ENCODE measurements around the gene DRGX.

The DRGX gene

DNA sequence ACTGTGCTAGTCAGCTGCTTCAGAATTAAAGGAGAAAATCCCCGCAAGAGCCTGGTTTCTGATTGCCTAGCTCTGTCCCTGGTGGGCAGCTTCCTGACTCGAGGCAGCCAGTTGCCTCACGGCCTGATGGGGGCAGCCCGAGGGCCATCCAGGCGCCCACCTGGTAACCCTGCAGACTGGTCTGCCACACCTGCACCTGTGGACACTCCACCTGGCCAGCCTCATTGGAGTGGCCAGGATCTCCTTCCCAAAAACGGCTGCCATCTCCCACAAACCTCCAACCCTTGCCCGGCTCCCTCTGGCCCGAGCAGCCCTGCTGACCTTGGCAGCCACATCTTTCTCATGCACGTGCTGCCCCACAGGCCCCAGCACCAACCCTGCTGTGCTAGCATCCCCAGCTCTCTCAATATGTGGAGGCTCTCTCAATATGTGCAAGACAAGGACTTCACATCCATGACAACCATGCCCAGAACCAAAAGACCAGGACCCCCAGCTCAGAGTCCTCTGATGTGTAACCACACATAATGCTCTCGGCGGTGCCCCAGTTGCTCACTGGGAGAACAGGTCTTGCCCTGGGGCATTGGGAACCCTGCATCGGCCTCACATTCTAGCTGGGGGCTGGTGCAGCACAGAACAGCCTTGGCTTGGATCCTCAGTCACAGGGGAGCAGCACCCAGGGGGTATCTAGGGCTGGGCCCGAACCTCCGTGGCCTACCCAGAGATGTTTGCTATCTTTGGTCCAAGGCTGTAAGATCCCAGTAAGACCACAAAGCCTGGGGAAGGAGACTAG is 14.6 kb downstream of the DRGX start:
- no peak for DNase-seq

DNA sequence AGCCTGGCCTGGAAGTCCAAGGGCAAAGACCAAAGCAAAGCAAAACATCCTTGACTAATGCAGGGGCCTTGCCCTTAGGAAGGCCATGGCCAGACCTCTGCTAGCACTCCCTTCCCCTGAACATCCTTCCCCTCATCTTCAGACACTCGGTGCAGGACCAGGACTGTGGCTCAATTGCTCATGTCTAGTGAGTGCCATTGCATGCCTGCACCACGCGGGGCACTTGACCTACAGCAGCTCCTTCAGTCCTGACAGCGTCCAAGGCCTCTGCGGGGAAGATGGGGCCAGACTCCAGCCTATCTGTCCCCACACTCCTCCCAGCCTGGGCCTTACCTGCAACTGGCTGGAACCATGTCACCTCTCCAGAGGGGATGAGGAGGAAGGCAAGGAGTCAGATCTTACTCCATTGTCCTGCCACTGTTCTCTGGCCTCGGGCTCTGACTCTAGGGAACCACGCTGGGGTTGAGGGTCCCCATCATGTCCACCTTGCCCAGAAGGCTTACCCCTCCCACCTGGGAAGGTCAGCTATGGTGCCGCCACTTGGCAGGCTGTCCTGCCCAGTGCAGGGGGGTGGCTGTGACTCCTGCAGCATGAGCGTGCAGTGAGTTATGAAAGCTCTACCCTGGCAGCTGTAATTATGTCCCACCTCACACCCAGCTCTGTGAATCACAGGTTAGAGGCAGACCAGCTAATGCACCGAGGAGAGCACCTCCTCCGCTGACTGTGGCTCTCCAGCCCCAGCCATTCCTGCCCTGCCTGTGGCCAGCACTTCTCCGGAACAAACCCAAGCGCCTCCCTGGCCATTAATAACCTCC is 16.1 kb downstream of the DRGX start:
- no peak for DNase-seq

DNA sequence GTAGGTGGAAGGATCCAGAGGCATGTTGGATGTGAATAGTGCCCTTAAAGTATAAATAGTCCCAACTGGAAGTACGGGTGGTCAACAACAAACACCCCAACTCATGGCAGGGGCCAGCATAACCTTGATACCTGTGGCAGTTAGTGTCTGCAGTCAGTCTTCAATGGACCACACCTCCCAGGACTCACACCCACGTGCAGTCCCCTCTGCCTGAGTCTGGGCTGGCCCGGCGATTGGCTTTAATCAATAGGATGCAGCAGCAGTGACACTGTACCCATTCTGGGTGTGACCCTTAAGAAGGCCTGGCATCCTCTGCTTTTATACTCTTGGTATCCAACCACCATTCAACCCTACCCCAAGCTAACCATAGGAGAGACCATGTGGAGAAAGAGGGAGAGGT is 18.6 kb downstream of the DRGX start:
- DNase-seq: no peak

DNA sequence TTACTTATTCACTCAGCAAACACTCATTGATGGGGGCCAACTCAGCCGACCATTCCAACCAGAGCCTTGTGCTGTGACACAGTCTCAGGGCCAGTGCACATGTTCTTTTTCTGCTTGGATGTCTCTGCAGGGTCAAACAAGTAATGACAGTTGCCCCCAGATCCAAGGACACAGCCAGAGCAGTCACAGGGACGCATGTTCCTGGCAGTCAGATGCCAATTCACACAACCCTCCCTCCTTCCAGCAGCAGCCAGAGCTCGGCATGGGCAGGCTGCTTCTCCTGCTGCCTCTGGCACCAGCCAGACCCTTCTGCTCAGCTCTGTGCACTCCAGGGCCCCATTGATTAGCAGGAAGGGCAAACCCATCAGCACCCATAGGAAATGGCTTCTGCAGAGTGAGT is 20.3 kb downstream of the DRGX start:
- DNase-seq: no peak

DNA sequence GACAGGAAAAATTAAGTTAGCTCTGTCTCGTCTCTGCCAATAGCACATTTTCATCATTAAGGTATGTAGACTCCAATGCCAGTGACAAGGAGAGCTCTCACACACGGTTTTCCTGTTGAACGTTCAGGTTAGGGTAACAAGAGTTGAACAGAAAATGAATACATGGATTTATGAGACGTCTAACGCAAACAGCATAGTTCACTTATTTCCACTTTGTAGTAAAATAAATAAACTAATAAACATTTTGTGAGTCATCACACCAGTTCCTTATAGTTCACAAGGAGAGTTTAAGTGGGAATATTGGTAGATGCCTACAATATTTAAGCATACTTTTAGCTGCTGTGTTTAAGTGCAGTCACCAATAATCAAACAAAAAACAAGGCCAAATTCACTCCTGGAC is 21.1 kb downstream of the DRGX start:
- no peak for DNase-seq

DNA sequence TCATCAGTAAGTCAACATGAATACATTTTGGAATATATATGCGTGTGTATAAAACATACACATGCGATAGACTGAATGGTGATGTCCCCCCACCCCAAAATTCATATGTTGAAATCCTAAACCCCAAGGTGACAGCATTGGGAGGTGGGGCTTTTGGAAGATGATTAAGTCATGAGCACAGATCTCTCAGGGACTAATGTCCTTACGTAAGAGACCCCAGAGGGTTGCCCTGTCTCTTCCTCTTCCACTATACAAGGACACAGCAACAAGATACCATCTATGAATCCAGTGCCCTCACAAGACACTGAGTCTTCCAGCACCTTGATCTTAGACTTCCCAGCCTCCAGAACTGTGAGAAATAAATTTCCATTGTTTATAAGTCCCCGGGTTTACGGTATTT is 22.5 kb downstream of the DRGX start:
- no peak for DNase-seq

DNA sequence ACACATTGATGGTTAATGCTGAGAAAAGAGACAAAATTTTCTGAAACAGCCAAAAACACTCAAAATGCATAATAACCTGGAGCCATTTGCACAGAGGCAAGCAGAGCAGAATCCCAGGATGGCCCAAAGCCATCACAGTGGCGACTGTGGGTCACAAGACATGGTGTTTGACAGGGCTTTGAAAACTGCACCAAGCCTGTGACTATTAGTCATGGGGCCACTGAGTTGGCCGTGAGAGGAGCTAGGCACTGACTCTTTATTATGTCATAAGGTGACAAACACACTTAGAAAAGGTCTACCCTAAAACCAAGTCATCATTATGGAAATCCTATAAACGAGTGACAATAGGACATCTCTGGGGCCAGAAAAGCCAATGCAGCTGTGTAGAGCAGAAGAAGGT is 23.9 kb downstream of the DRGX start:
- no peak for DNase-seq

DNA sequence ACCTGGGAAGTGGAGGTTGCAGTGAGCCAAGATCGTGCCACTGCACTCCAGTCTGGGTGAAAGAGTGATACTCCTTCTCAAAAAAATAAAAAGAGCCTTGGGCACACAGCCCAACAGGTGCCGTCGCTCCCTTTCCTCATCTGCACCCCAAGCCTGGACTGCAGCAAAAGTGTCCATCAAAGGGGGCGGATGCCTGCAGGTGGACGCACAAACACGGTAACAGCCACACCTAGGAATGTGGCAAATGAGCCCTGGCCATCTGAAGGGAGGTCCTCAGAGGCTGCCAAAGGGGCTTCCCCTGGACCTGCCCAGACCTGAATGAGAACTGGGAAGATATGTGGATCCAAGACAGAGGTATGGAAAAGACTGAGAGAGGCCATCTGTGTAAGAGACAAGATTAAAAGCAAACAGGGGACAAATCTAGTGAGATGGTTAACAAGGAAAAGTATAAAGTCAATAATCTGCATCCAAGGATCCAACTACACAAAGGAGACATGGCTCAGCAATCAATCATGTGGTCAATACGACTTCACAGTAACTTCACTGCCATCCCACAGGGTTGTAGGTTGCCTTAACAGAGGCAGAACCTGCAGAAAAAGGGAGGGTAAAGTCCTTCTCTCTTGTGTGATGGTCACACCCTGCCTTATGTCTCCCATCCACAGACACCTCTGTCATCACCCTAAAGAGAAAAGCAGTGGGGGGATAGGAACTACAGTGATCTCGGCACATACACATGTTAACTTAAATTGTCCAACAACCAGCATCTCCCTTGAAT is 25.4 kb downstream of the DRGX start:
- no peak for DNase-seq

DNA sequence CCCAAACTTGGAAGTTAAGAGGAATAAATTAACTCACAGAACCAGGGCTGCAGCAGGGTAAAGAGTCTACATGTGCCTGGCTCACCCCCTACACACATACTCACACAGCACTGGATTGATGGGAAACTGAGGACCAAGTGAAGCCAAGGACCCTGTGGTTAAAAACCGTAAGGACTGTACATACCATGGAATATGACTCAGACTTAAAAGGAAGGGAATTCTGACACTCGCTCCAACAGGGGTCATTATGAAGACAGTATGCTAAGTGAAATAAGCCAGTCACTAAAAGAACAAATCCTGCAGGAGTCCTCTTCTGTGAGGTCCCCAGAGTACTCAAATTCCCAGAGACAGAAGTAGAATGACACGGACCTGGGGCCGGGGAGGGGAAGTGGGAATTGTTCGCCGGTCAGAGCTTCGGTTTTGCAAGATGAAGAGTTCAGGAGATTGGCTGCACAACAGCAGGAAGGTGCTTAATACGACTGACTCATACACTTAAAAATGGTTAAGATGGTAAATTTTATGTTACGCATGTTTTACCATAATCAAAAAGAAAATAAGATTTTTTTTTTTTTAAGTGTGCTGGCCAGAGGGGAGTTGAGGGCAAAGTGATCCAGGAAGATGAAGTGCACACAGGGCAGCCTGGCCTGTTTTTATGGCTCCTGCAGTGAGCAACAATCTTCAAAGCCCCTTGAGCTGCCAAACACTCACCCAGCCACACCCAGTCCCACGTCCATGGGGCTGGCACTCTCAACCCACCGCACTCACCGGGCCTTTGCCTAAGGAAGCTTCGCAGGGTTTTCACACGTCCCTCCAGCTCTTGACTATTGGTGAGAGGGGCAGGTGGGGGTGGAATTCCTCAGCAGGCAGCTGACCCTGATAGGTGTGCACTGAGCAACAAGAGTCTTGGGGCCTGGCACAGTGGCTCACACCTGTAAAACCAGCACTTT is 26.4 kb downstream of the DRGX start:
- DNase-seq: no peak

DNA sequence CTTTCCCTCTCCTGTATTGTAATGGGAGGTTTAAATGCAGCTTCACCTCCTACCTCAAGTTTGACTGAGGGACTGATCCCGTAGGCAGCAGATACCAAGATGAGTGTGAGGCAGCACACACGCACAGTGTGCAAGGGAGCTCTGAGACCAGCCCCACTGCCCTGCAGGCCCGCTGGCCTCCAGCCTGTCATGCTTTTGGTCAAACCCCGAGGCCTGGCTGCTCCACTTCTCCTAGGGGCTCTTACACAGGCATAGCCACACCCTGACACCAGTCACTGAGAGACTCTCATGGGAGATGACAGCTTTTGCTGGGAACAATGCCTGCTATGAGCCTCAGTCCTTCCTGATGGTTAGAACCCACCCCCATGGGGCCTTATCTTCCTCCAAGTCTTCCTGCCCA is 27.6 kb downstream of the DRGX start:
- DNase-seq: no peak

DNA sequence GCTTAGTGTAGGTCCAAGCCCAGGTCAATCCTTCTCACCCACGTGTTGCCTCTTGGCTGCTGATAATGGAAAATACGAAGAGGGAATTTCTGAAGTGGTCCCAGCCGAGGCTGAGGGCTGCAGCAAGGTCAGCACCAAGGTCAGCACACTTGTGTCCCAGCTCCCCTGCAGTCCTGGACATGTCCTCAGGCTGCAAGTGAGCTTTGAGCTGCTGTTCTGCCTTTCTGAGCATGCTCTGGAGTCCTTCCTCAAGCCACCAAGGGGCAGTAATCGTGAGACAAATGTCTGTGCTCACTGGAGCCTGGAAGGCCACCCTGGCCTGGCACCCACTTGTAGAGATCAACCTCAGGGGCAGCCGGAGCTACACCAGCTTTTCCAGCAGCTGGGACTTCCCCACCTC is 28.3 kb downstream of the DRGX start:
- DNase-seq: no peak

DNA sequence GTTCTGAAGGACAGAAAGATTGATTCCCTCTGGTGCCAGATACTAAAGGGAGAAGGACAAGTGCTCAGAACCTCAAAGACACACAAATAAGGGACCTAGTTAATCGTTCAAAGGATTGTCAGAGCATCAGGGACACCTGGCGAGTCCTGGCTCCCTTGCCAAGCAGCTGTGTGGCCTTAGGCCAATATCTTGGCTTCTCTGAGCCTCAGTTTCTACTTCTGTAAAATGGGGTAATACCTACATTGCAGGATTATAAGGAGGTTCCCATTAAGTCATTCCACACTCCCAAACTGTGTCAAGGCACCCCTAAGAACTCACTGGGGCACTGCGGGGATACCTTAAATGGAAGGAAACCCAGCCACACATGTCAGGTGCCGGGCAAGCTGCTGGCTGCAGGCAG is 29.4 kb downstream of the DRGX start:
- DNase-seq: no peak

DNA sequence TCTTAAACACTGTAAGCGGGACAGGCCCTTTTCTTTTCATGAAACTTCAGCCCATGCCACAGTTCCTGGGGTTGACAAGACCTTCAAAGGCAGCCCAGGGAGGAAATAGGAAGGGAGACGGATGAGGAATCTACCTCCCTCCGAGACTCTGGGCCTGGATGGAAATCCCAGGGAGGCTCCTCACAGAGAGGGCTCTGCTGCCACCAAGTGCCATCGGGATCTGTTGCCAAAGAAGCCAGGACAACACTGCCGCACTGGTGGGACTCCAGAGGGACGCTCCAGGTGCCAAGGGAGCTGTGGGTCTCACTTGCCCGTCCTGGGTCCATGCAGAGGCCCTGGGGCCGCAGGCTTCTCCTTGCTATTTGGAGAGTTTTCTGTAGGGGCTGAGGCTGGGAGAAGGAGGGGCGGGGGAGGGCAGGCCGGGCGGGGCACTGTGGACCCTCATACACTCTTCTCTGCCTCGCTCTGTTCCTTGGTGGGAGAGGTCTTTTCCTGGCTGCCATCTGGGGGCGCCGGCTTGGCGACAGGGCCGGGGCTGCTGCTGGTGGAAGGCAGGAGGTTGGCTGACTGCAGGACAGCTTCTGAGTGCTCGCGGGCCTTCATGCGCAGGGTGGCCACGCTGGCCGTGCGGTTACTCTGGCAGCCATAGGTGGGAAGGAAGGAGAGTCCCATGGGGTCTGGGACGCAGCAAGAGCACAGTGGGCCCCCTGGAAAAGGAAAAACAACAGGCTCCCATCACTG is 30.0 kb downstream of the DRGX start:
- DNase-seq: no peak

DNA sequence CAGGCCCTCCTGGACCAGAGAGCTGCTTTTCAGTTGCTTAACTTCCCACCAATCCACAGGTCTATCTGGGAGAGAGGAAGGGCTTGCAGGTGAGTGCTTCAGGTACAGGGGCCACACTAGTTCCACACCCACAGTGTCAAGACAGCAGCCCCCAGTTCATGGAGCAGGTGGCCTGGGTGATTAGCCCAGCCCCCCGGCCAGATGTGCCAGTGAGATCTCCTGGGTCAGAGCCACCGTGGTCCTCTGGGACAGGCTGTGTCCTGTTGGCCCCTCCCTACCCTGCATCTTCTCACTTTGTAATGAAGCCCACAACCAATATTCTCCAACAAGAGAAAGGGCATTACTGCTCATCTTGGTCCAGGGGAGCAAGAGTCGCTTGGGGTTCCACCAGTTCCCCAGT is 30.6 kb downstream of the DRGX start:
- no peak for DNase-seq

DNA sequence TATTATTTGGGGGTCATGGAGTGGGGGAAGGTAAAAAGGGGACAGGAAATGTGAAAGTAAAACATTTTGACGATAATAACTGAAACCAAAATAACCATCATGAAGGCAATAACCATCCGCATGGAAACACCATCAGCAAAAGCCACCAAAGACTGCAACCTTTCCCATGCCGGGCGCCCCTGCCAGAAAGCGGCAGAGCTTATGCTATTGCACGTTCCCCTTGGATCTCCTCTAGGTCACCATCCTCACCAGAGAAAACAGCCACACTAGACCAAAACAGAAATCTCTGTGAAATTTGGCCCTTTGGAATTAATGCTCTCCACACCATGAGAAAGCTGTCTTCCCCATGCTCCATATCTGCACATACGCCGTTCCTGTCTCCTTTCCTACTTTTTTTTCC is 31.1 kb downstream of the DRGX start:
- DNase-seq: no peak

DNA sequence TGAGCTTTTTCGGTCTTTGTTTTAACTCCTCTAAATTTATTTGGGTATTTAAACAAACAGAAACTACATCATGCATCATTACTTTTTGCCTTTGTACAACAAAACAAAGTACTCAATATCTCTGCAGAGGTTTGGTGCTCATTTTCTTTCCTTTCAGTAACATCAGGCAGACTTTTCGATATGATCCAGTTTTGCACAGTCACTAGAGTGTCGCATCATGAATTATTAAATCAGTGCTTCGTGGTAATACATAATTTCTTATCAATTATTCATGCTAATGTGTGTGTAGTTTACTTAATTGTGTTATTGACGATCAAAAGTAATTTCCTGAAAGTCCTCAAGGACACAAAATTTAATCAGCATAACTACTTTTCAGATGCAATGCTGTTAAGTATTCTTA is 31.8 kb downstream of the DRGX start:
- DNase-seq: no peak

DNA sequence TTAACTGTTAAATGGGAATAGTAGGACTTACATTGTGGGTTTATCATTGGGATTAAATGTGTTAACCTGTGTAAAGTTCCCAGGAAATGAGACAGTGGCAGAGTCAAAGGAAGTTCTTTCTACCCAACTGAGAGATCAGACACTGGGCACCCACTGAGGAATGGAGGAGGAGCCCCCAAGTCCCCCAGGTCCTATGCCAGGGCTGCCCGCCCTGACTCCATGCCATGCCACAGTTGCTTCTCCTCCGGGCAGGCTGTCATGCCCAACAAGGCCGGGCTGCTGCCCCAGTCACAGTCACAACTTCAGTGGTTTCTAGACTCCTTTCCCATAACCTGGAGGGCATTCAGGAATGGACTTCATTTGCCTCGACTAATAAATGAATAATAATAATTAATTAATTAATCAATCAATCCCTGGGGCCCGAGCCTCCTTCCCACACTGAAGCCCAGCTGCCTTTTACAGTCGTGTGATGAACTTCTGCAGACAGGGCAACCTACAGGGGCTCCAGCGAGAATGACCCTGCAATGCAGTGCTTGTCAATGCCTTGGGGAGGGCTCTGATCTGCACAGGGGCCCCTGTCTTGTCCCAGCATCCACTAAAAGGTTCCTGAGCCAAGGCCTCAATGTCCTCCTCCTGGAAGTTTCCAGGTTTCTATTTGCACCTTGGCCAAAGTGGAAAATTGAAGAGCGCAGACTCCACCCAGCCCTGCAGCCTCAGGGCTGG is 32.4 kb downstream of the DRGX start:
- no peak for DNase-seq

DNA sequence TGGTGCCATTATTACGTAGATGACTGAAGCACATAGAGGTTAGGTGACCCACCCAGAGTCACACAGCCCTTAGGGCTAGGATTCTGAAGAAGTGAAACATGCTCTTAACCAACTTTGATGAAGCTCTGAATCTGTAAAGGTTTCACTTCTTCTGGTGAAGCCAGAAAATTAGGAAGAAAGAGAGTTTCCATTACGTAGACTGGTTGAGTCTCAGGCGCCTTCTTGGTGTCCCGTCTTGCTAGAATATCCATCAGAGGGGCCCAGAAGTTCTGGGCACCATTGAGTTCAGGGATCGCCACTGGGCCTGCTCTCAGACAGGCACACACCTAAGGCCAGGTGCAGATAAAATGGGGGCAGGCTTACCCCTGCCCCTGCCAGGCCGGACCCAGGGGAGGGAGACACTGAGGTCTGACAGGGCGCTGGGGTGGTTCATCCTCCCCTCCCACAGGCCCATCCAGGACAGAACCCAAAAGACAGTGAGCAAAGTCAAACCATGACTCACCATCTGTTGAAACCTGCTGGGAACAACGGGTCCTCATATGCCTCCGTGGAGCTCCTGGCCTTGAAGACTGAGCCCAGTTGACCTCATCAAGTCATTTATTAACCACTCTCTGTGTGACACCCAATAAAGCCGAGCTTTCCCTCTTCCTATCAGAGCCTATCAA is 33.2 kb downstream of the DRGX start:
- no peak for DNase-seq

DNA sequence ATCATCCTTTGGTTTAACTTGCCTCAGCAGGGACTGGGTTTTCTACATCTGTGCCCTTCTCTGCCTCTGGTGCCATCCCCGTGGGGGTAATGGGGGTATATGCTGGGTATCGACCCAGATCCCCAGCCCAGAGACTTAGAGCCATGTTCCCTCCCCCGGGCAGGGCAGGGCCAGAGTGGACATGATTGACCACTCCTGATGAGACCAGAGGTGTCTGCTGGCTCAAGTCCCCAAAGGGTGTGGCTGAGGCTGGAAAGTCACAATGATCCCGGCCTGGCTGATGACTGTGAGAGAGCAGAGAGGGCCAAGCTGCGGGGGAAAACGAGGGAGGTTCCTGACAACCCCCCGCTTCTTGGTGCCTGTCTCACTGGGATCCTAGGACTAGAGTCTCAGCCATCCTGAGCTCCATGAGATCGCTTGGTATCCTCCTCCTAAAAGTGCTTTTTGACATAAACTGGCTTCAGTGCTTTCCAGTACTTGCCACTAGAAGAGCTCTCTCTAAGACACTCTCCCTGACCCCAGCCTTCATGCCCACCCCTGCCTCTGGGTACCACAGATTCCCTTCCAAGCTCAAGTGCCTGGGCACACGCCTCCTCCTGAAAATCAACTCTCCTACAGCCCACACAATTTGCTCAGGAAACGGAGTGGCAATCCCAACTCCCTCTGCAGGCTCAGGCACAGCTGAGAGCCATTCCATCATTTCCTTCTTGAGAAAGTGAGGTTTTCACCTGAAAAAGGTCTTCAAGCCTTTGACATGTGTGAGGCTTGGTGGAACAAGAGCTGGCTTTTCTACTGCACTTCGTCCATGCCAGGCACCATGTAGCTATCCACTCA is 33.9 kb downstream of the DRGX start:
- no peak for DNase-seq

DNA sequence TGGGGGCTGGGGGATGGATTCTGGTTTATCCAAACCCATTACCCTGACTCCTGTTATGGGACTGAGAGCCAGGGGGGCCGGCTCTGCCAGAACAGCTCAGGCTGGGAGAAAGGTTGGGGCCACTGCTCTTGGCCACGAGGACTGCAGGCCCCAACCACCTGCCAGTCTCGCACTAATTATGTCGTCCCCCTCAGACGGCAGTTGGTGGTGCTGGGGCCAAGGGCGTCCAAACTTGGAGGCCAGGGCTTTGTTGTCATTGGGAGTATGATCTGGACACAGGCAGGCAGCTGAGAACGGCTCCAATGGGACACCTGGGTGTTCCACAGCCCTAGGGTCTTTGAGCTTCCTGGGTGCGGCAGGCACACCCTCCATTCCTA is 34.7 kb downstream of the DRGX start:
- no peak for DNase-seq

Data from activated CD4-positive, alpha-beta T cell treated with anti-CD3 and anti-CD28 coated beads, Interleukin-2, amount 50 U/mL, for 4 hours (primary cell).